Measurements from ENCODE around the gene MGAT3. TPM values are rescaled to one million over a fixed set of nuclear protein-coding genes. Genes with fewer than 3 reads are reported as not detected.
A peak's percentile ranks its signal among the peaks of the same experiment; 100 is the strongest.

The MGAT3 gene
- total and polyA plus RNA-seq, 2 experiments from 2014 or later, result 7.0 to 20.0 TPM

DNA sequence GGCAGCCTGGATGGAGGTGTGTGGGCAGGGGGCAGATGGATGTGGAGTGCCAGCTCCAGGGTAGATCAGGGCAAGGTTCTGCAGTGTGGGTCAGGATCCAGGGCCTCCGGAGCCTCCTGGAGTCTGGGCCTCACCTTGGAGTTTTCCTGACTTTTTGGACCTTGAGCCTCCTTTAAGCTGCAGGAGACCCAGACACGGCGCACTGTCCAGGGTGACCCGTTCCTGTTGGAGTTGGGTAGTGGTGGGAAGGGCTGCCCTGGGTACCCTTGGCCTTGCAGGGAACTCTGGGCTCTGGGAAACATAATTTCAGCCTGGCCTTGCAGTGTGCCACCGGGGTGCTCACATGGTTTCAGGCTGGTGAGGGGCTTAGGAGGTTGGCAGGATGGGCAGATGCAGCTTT, 17.0 kb downstream of the MGAT3 start:
- 91% methylated on average over 5 of the region's 5 CpGs for WGBS (ENCODE audit: low lambda C conversion rate, missing lambda C conversion rate)
- H2AFZ ChIP-seq, result no peak overlapping the region
- H4K20me1 ChIP-seq (ENCODE audit: insufficient read depth, poor library complexity, severe bottlenecking), result no peaks in the 10 kb centered on the region
- H3K27ac ChIP-seq, result peak overlapping the region; percentile 98
- H3K36me3 ChIP-seq (replicated peaks; ENCODE audit: insufficient read depth, low read depth), result no peaks in the 10 kb centered on the region
- no peaks in the 10 kb centered on the region for H3K9me3 ChIP-seq (ENCODE audit: low read depth)
- H3K4me2 ChIP-seq, result peak overlapping the region; percentile 69
- peaks cover 47% of the 10 kb centered on the region for H3K79me2 ChIP-seq
- no peaks in the 10 kb centered on the region for H3K9me2 ChIP-seq (replicated peaks; ENCODE audit: insufficient read depth)
- peaks cover 77% of the 10 kb centered on the region for H3K4me1 ChIP-seq (ENCODE audit: insufficient read depth)
- DNase-seq (ENCODE audit: low spot score), result no peak
- H3K4me3 ChIP-seq, result no peak overlapping the region
- TF ChIP-seq, protein P1, sequence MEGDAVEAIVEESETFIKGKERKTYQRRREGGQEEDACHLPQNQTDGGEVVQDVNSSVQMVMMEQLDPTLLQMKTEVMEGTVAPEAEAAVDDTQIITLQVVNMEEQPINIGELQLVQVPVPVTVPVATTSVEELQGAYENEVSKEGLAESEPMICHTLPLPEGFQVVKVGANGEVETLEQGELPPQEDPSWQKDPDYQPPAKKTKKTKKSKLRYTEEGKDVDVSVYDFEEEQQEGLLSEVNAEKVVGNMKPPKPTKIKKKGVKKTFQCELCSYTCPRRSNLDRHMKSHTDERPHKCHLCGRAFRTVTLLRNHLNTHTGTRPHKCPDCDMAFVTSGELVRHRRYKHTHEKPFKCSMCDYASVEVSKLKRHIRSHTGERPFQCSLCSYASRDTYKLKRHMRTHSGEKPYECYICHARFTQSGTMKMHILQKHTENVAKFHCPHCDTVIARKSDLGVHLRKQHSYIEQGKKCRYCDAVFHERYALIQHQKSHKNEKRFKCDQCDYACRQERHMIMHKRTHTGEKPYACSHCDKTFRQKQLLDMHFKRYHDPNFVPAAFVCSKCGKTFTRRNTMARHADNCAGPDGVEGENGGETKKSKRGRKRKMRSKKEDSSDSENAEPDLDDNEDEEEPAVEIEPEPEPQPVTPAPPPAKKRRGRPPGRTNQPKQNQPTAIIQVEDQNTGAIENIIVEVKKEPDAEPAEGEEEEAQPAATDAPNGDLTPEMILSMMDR (IDR thresholded peaks at IDR 0.05; ENCODE audit: poor library complexity), result no peak
- no peak for TF ChIP-seq EZH2 (IDR thresholded peaks at IDR 0.05; ENCODE audit: borderline replicate concordance)
- TF ChIP-seq EZH2phosphoT487 (IDR thresholded peaks at IDR 0.05; ENCODE audit: low read depth, severe bottlenecking, unreplicated experiment), result no peak
- no peaks in the 10 kb centered on the region for H3K27me3 ChIP-seq

DNA sequence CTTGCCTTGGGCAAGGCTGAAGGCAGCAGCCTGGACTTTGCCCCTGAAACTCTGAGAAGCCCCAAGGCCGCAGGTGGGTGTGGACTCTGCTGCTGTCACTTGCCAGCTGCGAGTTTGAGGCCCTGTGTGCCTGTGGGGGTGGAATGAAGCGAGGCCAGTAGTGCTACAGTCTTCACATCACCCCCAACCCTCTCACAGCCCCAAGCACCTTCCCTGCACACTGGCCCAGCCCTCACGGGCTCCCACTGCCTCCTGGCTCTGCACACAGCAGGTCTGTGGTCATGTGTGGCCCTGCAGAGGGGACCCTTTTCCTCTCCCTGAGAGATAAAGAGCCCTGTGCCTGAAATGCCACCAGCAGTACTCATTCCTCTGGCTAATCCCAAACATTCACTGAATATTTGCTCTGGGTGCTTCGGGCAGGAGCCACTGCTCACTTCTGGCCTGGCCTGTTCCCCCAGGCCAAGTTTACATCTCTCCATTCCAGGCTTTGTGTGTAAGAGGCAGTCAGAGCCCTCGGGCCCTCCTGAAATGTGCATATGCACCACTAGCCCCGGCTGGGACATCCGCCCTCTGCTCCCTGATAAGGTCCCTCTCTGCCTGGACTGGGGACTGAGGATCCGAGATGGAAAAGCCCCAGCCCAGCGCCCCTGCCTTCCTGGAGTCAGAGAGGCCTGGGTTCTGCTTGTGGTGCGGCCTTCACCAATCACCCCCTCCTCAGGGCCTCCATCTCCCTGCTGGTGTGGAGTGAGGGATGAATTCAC, 17.7 kb downstream of the MGAT3 start:
- Histone ChIP-seq H3K9me2 (replicated peaks; ENCODE audit: insufficient read depth) (no peaks in the 10 kb centered on the region), H3K27ac (peak overlapping the region; percentile 98), H3K4me1 (ENCODE audit: insufficient read depth) (peaks cover 70% of the 10 kb centered on the region), H4K20me1 (ENCODE audit: insufficient read depth, poor library complexity, severe bottlenecking) (no peaks in the 10 kb centered on the region), H3K36me3 (replicated peaks; ENCODE audit: insufficient read depth, low read depth) (no peaks in the 10 kb centered on the region), H3K4me3 (no peak overlapping the region), H3K79me2 (peaks cover 52% of the 10 kb centered on the region), H3K27me3 (no peaks in the 10 kb centered on the region), H3K9me3 (ENCODE audit: low read depth) (no peaks in the 10 kb centered on the region), H2AFZ (no peak overlapping the region), H3K4me2 (peak overlapping the region; percentile 69)
- peak; percentile 68 for DNase-seq (ENCODE audit: low spot score)
- WGBS (ENCODE audit: low lambda C conversion rate, missing lambda C conversion rate), result 27% methylated on average over 11 of the region's 11 CpGs
- no peak for TF ChIP-seq EZH2 (IDR thresholded peaks at IDR 0.05; ENCODE audit: borderline replicate concordance)
- TF ChIP-seq EZH2phosphoT487 (IDR thresholded peaks at IDR 0.05; ENCODE audit: low read depth, severe bottlenecking, unreplicated experiment), result no peak
- TF ChIP-seq, protein P1 (IDR thresholded peaks at IDR 0.05; ENCODE audit: poor library complexity), result no peak

DNA sequence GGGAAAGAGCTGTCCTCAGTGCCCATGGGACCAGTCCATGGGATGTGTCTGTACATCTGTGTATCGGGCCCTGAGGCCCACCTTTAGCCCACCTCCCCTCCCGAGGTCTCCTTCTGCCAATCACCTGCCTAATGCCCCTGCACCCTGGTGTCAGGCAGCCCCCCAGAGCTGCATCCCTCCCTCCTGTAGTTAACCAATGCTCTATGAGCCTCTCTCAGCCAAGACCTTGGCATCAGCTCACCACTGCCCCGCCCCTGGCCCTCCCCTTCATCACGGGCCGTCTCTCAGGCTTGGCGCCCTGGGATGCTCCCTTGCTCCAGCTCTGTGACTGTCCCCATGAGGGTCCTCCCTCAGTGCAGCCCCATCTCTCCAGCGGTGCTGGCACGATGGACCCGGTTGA, 18.5 kb downstream of the MGAT3 start:
- WGBS (ENCODE audit: low lambda C conversion rate, missing lambda C conversion rate), result 77% methylated on average over 9 of the region's 9 CpGs
- Histone ChIP-seq H3K36me3 (replicated peaks; ENCODE audit: insufficient read depth, low read depth) (no peaks in the 10 kb centered on the region), H3K4me2 (peak overlapping the region; percentile 69), H3K4me1 (ENCODE audit: insufficient read depth) (peaks cover 62% of the 10 kb centered on the region), H2AFZ (no peak overlapping the region), H4K20me1 (ENCODE audit: insufficient read depth, poor library complexity, severe bottlenecking) (no peaks in the 10 kb centered on the region), H3K79me2 (peaks cover 52% of the 10 kb centered on the region), H3K9me3 (ENCODE audit: low read depth) (no peaks in the 10 kb centered on the region), H3K27ac (peak overlapping the region; percentile 98), H3K9me2 (replicated peaks; ENCODE audit: insufficient read depth) (no peaks in the 10 kb centered on the region), H3K27me3 (no peaks in the 10 kb centered on the region), H3K4me3 (no peak overlapping the region)
- DNase-seq (ENCODE audit: low spot score), result no peak
- TF ChIP-seq, protein P1 (IDR thresholded peaks at IDR 0.05; ENCODE audit: poor library complexity), result no peak
- TF ChIP-seq EZH2 (IDR thresholded peaks at IDR 0.05; ENCODE audit: borderline replicate concordance) (no peak), EZH2phosphoT487 (IDR thresholded peaks at IDR 0.05; ENCODE audit: low read depth, severe bottlenecking, unreplicated experiment) (no peak)
